Muscle layer of colon (tissue), 2 donors: ENCODE measurements around the gene LRRK1.

ENCODE experiments used
- H3K27ac ChIP-seq: one replicate; pipeline ENCODE4 v1.7.0; 2013; ENCODE audit warnings: low read depth, mild to moderate bottlenecking, low read length, moderate library complexity
- H3K27me3 ChIP-seq, 2 donors: one replicate each; pipeline ENCODE4 v1.7.0; 2013; ENCODE audit warnings: low read length in 2 of 2, mild to moderate bottlenecking in 2 of 2; ENCODE audit not compliant: insufficient read depth in 2 of 2, control insufficient read depth in 1 of 2
- H3K36me3 ChIP-seq: one replicate; pipeline ENCODE4 v1.7.0; 2013; ENCODE audit warnings: mild to moderate bottlenecking, low read length; ENCODE audit not compliant: insufficient read depth
- H3K4me1 ChIP-seq: one replicate; pipeline ENCODE4 v1.7.0; 2013; ENCODE audit warnings: mild to moderate bottlenecking, low read length; ENCODE audit not compliant: insufficient read depth
- H3K4me3 ChIP-seq, 2 donors: one replicate each; pipeline ENCODE4 v1.7.0; 2013; ENCODE audit warnings: low read length in 2 of 2, low read depth in 1 of 2, mild to moderate bottlenecking in 1 of 2, moderate library complexity in 1 of 2
- H3K9ac ChIP-seq: one replicate; pipeline ENCODE4 v1.7.0; 2013; ENCODE audit warnings: low read length
- H3K9me3 ChIP-seq: one replicate; pipeline ENCODE4 v1.7.0; 2013; ENCODE audit warnings: mild to moderate bottlenecking, low read length
- donor health status: abdominal sarcoma.
- donor health status: Adenocarcinoma of cecum.

Gene LRRK1

DNA sequence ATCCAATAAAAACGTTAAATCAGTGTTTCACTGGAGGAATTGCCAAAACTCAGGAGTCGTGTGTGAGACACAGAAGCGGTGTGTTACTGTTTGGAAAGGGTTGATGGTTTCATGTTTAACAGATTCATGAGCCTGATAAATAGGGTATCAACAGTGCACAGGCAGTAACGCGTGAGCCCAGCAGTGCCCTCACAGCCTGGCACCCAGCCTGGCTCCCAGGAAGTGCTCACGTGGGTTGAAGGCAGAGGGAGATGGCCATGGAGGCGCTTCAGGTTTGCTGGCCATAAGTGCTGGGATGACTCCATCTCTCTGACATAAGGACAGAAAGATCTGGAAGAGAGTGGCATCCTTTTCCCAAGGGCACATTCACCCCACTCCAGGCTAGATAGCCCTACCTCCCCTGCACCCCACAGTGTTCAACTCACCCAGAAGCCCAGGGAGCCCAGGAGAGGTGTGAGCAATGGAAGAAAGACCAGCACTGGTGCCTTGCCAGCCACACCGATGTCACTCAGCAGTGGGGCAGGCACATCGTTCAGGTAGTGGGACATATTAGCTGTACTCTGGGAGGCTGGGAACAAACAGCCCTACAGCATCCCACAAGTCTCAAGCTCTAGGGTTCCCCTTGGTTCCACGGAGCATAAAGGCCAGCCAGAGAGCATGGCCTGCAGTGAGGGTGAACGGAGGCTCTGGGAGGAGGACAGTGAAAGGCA is 164.3 kb downstream of the LRRK1 start:
- Histone ChIP-seq H3K9ac (no peak overlapping the region), H3K36me3 (no peaks in the 10 kb centered on the region), H3K9me3 (no peaks in the 10 kb centered on the region), H3K4me1 (peaks cover 14% of the 10 kb centered on the region), H3K27me3 (no peaks in the 10 kb centered on the region), H3K27ac (no peak overlapping the region), H3K4me3 (no peak overlapping the region)

DNA sequence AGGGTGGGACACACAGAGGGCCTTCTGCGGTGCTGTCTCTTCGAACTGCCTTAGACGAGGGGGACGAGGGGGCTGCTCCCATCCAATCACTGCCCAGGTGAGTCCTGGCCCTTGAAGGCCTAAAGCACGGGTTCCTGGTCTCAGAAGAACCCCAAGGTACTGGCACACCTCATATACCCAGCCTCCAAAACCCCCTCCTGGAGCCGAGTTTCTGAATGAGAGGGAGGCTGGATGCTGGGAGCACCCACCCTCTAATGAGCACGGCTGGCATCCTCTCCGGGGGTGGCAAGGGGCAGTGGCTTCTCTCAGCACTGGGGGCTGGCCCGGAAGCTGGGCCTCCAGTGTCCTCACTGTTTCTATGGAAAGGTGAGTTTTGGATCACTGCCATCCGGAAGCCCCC is 165.6 kb downstream of the LRRK1 start:
- Histone ChIP-seq H3K27ac (no peak overlapping the region), H3K36me3 (no peaks in the 10 kb centered on the region), H3K27me3 (no peaks in the 10 kb centered on the region), H3K4me3 (no peak overlapping the region), H3K4me1 (peaks cover 14% of the 10 kb centered on the region), H3K9me3 (no peaks in the 10 kb centered on the region), H3K9ac (no peak overlapping the region)

DNA sequence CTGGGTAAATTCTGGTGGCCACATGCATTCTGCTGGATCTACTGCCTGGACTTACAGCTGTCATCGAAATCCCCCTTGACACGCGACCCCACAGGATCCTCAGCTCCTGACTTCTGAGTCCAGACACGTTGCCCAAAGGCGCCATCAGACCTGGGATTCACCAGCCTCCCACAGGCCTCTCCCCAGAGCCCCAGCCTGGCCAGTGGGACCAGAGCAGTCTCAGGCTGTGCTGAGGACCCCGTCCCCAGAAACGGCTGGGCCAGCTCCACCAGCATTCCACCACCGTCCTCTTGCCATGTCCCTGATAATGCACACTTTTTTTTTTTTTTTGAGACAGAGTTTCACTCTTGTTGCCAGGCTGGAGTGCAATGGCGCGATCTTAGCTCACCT is 166.1 kb downstream of the LRRK1 start:
- no peaks in the 10 kb centered on the region for H3K36me3 ChIP-seq
- no peaks in the 10 kb centered on the region for H3K9me3 ChIP-seq
- peaks cover 14% of the 10 kb centered on the region for H3K4me1 ChIP-seq
- H3K27me3 ChIP-seq, result no peaks in the 10 kb centered on the region
- H3K27ac ChIP-seq, result no peak overlapping the region
- H3K4me3 ChIP-seq, result no peak overlapping the region
- no peak overlapping the region for H3K9ac ChIP-seq

DNA sequence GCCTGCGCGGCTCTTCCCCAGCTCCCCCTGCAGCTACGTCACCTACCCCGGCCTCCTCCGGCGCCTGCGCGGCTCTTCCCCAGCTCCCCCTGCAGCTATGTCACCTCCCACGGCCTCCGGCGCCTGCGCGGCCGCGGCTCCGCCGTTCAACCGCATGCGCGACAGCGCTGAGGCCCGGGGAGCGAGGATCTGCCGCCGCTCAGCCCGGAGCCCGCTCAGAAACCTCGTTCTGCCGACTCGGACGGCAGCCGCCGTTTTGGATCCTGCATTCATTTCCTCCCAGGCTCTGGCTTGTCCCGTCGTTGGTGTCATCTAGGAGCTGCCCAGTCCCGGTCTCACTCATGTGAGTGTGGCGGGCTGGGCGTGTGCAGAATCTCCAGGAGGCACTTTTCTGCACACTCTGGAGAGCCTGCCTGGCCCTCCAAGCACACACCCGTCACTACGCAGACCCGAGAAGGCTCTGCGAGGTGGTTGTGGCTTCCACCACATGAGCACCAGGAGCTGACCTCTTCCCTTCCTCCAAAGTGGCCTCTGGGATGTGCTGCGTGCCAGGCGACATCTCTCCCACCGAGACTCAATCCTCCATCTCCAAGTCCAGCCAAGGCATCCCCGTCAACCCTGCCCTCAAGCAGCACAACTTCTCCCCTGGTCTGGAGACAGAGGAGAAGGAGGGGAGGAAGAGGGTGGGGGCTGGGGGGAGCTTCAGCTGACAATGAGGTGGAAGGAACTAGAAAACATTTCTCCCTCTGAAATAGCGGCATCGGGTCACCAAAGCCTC is 167.4 kb downstream of the LRRK1 start:
- Histone ChIP-seq H3K4me3 (no peak overlapping the region), H3K9me3 (no peaks in the 10 kb centered on the region), H3K4me1 (peaks cover 23% of the 10 kb centered on the region), H3K27me3 (no peaks in the 10 kb centered on the region), H3K27ac (no peak overlapping the region), H3K9ac (no peak overlapping the region), H3K36me3 (no peaks in the 10 kb centered on the region)

DNA sequence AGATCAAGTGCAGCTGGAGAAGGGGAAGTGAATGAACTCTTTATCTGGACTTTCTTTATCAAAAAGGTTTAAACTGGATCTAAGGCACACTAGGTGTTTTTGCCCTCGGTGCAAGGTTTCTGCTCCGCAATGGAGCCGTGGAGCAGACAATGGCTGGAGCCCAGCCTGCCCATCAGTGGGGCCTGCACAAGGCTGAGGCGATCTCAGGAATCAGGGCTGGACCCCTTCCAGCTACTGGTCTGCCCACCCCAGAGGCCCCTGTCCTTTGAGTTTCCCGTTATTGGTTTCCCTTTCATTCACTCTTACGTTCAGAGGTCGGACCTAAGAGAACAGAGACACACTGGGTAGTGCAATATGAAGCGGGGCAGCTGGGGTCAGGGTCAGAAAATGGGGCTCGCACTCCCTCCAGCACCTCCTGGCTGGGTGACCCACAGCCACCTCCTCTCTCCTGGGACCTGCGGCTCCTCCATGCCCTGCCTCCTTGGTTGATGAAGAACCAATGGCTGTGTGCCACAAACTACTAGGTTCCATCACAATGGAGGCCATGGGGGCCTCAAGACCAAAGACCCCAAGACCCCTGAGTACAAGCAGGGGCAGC is 168.1 kb downstream of the LRRK1 start:
- Histone ChIP-seq H3K27ac (no peak overlapping the region), H3K4me3 (no peak overlapping the region), H3K36me3 (no peaks in the 10 kb centered on the region), H3K9me3 (no peaks in the 10 kb centered on the region), H3K27me3 (no peaks in the 10 kb centered on the region), H3K4me1 (peaks cover 23% of the 10 kb centered on the region), H3K9ac (no peak overlapping the region)

DNA sequence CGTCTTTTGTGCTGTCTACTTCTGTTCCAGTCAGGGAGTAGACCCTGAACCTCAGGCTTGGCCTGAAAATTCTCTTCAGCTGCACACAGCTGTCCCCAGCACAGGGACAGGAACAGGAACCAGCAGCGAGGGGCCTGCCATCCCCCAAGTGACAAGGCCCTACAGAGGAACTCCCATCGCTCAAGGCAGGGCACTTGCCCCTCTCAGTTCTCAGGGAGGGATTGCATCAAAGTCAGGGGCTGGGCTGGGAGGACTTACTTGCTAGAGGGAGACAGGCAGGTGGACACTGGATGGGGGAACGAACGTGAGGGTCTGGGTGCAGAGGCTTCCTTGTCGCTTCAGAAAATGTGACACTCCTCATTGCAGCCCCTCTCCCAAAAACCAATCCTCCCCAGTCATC is 169.1 kb downstream of the LRRK1 start:
- no peaks in the 10 kb centered on the region for H3K36me3 ChIP-seq
- H3K4me1 ChIP-seq, result peaks cover 14% of the 10 kb centered on the region
- H3K27ac ChIP-seq, result no peak overlapping the region
- H3K9ac ChIP-seq, result no peak overlapping the region
- no peaks in the 10 kb centered on the region for H3K9me3 ChIP-seq
- no peaks in the 10 kb centered on the region for H3K27me3 ChIP-seq
- H3K4me3 ChIP-seq, result no peak overlapping the region

DNA sequence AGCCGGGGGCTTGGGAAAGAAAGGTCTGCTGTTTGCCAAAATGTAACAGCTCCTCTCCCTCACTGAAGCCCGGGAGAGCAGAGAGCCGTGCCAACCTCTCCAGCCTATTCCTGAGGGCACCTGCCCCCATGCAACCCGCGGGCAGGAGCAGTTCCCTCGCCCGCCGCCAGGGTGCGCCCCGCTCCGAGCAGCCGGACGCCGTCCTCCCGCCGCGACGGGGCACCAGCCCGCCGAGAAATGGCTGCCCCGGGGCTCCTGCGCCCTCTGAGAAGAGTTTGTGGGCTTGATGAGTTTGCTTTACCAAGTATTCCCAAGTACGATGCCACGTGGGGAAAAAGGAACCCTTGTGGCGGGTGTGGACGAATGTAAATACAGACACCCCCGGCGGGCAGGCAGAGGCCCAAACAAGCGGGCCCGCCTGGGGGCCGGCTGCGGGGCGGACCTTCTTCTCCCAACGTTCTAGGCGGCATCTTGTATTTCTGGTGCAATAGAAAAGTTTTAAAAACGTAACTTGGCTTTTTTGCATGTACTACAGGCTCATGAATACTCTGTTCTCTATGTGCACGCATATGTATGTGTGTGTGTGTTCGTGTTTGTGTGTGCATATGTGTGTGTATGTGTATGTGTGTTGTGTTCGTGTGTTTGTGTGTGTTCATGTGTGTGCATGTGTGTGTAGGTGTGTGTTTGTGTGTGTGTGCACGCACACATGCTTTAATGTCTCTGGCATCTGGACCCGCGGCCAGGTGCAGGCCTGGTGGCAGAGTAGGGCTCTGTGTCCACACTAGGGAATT is 169.8 kb downstream of the LRRK1 start:
- Histone ChIP-seq H3K4me1 (peaks cover 9% of the 10 kb centered on the region), H3K27me3 (no peaks in the 10 kb centered on the region), H3K9ac (no peak overlapping the region), H3K4me3 (no peak overlapping the region), H3K36me3 (no peaks in the 10 kb centered on the region), H3K9me3 (no peaks in the 10 kb centered on the region), H3K27ac (no peak overlapping the region)

DNA sequence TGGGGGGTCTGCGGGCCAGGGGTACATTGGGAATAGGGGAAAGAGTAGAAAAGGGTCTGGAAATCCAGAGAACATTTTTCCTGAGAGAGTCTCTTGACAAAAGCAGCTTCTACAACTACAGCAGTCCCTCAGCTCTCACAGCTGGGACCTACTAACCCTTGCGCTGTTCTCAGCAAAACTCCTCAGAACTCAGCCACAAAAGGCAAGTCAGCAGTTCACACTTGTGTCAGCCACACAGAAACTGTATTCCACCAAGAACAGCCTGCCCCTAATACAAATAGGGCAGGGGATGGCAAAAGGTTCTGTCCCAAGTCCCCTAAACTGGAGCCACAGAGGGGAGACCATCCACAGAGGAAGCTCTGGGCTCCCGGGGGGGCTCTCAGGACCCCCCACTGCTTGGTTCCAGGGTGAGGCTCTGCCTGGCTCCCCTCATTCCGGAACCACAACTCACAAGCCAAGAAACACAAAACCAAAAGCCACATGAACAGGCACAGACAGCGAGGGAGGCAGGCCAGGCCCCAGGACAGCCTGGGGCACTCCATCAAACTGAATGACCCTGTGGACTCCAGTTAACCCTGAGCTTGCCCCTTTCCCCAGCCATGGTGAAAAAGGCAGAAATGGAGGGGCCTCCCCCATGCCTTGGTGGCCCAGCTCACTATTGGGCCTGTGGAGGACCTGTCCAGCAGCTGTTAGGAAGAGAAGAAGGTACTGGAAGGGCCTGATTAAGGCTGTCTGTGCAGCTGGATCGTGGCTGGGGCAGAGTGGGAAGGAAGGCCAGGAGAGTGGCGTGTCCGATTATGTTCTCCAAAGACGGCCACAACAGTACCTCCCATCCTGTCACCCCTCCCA is 170.6 kb downstream of the LRRK1 start:
- H3K27me3 ChIP-seq, result no peaks in the 10 kb centered on the region
- no peak overlapping the region for H3K4me3 ChIP-seq
- H3K27ac ChIP-seq, result no peak overlapping the region
- H3K9ac ChIP-seq, result no peak overlapping the region
- peaks cover 9% of the 10 kb centered on the region for H3K4me1 ChIP-seq
- no peaks in the 10 kb centered on the region for H3K36me3 ChIP-seq
- no peaks in the 10 kb centered on the region for H3K9me3 ChIP-seq

DNA sequence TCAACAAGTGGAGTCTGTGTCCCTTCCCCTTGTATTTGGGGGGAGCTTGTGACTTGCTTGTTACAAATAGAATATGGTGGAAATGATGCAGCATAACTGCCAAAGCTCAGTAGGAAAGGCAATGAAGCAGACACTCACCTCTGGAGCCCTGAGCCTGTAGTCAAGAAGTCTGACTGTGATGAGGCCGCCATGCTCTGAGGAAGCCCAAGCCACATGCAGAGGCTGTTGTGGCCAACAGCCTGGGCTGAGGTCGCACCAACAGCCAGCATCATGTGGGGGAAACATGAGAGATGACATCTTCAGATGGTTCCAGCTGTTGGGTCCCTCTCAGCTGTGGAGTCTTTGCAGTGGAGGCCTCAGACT is 171.3 kb downstream of the LRRK1 start:
- H3K36me3 ChIP-seq, result no peaks in the 10 kb centered on the region
- H3K4me1 ChIP-seq, result peaks cover 9% of the 10 kb centered on the region
- no peak overlapping the region for H3K4me3 ChIP-seq
- no peaks in the 10 kb centered on the region for H3K27me3 ChIP-seq
- H3K9ac ChIP-seq, result no peak overlapping the region
- no peak overlapping the region for H3K27ac ChIP-seq
- H3K9me3 ChIP-seq, result no peaks in the 10 kb centered on the region

DNA sequence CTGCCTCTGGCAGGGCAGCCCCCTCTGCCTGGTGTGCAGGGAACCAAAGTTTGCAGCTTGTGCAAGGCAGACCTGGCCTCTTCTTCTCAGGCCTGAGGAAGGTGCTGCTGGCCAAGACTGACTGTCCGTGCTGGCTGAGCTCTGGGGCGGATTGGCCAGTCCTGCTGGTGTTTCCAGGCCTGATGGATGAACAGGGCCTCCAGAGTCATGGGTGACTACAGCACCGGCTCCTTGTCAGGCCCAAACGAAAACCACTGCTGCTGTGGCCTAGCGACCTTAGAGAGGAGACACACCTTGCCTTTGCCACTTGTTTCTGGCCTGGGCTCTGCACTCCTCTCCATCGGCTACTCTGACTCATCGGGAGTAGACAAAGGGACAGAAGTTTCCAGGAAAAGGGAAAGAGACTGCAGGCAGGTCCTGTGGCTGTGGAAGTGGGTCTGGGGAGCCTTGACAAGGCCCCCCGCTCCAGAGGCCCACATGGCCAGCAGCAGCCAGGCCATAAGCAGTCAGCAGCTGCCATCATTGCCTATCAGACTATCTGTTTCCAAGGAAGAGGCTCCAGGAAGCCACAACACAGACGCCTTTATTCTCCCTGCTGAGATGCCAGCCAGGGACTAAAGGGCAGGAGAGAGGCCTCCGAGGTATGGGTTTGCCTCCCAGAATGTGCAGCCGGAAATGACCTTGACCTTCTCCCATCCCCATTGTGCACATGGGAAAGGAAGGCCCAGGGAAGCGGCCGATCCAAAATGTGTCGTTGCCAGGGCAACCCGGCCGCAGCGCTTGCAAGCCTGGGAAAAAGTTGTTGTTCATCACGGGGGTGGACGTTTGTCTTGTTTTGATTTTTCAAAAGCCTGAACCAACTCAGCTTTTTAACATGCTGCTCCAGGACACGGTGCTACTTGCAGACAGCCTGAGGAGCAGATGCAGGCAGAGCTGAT is 172.2 kb downstream of the LRRK1 start:
- Histone ChIP-seq H3K27ac (no peak overlapping the region), H3K4me1 (peaks cover 9% of the 10 kb centered on the region), H3K36me3 (no peaks in the 10 kb centered on the region), H3K4me3 (no peak overlapping the region), H3K27me3 (no peaks in the 10 kb centered on the region), H3K9ac (no peak overlapping the region), H3K9me3 (no peaks in the 10 kb centered on the region)
